Stimulated activated CD8-positive, alpha-beta memory T cell treated with anti-CD3 and anti-CD28 coated beads, Interleukin-15, amount 100 ng/mL, for 4 hours (primary cell): ENCODE measurements around the gene EHF.
"Not testable (repeated sequence)": the region's sequence is repeated elsewhere in the genome, so short reads cannot be mapped to it uniquely, and the experiment has no call there.

ENCODE experiments used
- DNase-seq, 2 donors: peaks; one replicate each; pipeline ENCODE4 v3.0.0-alpha.2; 2020; ENCODE audit warnings: low read depth in 2 of 2

Gene EHF

DNA sequence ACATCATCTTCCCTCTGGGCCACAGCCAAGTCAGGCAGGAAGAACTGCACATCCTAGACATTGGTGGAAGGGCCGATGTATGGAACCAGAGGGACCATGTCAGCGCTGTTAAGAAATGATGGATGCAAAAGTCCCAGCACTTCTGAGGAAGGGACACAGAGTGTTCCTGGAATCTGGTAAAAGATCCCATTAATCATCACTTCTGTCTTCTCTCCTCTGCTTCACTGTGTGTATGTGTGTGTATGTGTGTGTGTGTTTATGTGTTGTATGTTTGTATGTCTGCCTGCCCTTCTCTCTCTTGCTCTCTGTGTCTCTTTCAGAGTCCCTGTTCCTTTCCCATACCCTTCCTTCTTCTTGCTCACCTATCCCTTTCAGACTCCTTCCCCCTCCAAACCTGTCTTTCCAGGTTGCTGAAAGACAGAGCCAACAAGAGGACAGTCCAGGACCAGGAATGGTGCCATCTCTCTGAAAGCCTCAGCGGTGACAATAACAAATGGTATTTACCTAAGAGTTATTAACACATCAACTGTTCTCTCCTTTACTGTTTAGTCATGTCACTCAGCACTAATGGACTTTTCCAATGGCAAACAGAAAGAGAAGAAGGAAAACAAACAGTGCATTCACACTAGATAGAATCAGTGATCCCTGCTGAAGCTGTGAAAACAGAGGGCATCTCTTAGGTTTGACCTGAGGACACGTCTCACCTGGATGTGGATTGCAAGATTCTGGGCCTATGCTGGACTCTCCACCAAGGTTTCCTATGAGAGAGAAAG lies 47.1 kb downstream of the EHF start:
- no peak for DNase-seq

DNA sequence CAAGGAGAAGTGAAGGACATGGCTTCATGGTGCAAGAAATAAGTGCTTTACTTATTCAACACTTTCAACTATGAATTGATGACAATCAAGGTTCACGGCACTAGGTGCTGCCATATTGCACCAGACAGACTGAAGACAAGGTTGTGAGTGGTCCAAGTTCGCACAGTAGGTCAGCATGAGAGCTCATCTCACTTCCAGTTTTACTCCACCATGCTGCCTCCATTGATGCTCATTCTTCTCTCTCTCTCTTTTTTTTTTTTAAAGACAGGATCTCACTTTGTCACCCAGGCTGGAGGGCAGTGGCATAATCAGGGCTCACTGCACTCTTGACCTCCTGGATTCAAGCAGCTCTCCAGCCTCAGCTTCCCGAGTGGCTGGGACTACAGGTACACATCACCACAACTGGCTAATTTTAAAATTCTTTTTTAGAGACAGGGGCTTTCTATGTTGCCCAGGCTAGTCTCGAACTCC lies 47.7 kb downstream of the EHF start:
- no peak for DNase-seq

- no peak for DNase-seq
These were observed 48.6 kb downstream of the EHF start for GRCh38 chr11:34669458-34669857.

- DNase-seq, result no peak
These were observed 50.2 kb downstream of the EHF start for GRCh38 chr11:34671117-34671516.

- no peak for DNase-seq
These were observed 51.1 kb downstream of the EHF start for GRCh38 chr11:34671946-34672345.

DNA sequence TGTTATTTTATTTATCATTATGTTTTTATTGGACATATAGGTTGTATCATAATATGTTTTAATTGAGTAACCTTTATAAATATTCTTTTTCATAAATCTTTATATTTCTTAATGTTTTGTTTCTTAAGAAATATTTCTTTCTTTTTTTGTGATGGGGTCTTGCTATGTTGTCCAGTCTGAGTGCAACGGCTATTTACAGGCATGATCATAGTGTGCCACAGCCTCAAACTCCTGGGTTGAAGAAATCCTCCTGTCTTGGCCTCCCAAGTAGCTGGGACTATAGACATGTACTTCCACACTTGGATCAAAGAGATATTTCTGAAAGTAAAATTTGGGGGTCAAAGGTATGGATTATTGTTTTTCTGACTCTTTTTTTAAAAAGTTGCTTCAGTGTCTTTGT lies 53.1 kb downstream of the EHF start:
- no peak for DNase-seq

DNA sequence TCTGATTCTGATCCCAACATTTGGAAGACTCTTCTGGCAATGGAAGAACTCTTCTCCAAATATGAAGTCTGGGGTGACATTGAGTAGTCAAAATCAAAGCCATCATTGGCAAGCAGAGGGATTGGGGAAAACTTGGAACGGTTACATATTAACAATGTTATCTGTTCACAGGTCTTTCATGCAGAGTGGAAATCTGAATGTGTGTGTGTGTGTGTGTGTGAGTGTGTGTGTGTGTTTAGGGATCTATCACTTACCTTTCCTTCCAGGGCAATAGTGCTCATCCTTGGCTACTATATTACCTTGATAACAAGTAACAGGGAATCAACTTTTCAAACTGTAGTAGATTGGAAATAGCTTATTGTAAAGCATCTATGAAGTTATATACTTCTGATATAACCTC lies 55.3 kb downstream of the EHF start:
- DNase-seq, result no peak

- DNase-seq, result no peak
These were observed 58.8 kb downstream of the EHF start for GRCh38 chr11:34679681-34680080.

DNA sequence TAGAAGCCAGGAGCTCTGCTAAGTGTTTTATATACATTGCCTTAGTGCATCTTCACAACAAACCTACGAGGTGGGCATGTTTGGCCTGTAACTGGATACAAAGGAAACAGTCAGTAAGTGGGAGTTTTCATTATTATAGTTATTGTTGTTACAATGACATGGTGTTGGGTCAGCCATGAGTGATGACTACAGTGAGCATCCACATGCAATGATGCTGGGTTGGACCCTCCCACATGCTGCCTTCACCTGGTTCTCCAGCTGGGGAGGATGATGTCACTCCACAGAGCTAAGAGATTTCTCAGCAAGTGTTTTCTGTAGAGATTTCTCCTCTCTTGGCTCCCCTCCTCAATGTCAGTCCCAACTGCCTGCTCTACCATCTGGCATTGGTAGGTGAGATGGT lies 59.3 kb downstream of the EHF start:
- DNase-seq, result no peak

GRCh38 chr11:34680918-34681586 lies 60.2 kb downstream of the EHF start:
- DNase-seq, result no peak

- no peak for DNase-seq
These were observed 61.9 kb downstream of the EHF start for GRCh38 chr11:34682825-34683224.

- no peak for DNase-seq
These were observed 62.5 kb downstream of the EHF start for GRCh38 chr11:34683396-34683795.

- no peak for DNase-seq
These were observed 65.0 kb downstream of the EHF start for GRCh38 chr11:34685864-34686263.

DNA sequence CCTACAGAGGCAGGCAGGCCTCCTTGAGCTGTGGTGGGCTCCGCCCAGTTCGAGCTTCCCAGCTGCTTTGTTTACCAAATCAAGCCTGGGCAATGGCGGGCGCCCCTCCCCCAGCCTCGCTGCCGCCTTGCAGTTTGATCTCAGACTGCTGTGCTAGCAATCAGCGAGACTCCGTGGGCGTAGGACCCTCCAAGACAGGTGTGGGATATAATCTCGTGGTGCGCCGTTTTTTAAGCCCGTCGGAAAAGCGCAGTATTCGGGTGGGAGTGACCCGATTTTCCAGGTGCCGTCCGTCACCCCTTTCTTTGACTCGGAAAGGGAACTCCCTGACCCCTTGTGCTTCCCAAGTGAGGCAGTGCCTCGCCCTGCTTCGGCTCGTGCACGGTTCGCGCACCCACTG lies 71.4 kb downstream of the EHF start:
- DNase-seq, result not testable (repeated sequence)

- no peak for DNase-seq
These were observed 76.0 kb downstream of the EHF start for GRCh38 chr11:34696862-34697261.

DNA sequence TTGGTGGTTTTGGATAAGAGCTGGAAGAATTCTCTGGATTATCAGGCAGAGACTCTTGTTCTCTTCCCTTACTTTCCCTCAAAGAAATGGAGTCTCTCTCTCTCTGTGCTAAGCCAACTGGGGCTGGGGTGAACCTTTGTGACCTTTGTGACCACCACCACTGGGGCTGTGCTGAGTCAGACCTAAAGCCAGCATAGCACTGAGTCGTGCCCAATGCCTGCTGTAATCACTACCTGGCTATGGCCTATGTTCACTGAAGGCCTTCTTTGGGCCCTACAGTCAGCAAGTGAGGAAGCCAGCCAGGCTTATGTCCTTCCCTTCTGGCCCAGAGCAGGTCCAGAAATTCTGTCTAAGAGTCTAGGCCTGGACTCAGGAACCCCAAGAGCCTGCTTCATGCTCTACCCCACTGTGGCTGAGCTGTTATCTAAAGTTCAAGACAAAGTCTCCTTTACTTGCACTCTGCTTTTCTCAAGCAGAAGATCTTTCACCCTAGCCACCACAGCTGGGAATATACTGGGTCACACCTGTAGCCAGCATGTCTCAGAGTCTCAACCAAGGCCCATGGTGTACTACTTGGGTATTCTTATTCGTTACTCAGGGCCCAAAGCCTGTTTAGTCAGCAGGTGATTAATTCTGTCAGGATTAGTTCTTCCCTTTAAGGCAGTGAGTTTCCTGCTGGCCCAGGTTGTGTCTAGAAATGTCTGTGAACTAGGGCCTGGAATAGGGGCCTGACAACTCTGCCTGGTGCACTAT lies 86.0 kb downstream of the EHF start:
- DNase-seq, result no peak

DNA sequence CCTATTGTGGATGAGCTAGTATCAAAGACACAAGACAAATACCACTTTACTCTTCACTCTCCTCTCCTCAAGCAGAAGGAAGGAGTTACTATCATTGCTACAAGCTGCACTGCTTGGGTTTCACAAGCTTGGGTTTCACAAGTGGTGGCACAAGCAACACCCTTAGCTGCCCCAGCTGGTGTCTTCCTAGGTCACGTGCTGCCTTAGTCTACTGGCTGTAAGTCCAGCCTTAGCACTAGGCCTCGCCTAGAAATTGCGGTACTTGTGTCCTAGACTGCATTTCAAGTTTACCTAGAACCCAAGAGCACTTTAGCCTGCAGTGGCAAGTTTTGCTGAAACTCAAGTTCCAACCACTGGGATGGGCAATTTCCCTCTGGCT lies 86.6 kb downstream of the EHF start:
- no peak for DNase-seq
